Left renal pelvis (tissue), 4 donors: ENCODE results near the gene ANKRD53. TPM values are rescaled to one million over a fixed set of nuclear protein-coding genes. Genes with fewer than 3 reads are reported as not detected.

Source experiments
- DNase-seq, 4 donors: peaks; one replicate each; pipeline ENCODE4 v3.0.0-alpha.2; 2013; ENCODE audit warnings: low read depth in 4 of 4, low spot score in 3 of 4
- polyA plus RNA-seq, 4 donors: library from polyadenylated mRNA; unstranded; fragments of 120-200 nt; gene quantifications; one replicate each; pipeline ENCODE4 v1.2.1, GENCODE V29; 2013; ENCODE audit not compliant: insufficient read length in 4 of 4

Gene ANKRD53
- polyA plus RNA-seq, 4 donors, result 1.0 to 1.8 (median 1.3) TPM

DNA sequence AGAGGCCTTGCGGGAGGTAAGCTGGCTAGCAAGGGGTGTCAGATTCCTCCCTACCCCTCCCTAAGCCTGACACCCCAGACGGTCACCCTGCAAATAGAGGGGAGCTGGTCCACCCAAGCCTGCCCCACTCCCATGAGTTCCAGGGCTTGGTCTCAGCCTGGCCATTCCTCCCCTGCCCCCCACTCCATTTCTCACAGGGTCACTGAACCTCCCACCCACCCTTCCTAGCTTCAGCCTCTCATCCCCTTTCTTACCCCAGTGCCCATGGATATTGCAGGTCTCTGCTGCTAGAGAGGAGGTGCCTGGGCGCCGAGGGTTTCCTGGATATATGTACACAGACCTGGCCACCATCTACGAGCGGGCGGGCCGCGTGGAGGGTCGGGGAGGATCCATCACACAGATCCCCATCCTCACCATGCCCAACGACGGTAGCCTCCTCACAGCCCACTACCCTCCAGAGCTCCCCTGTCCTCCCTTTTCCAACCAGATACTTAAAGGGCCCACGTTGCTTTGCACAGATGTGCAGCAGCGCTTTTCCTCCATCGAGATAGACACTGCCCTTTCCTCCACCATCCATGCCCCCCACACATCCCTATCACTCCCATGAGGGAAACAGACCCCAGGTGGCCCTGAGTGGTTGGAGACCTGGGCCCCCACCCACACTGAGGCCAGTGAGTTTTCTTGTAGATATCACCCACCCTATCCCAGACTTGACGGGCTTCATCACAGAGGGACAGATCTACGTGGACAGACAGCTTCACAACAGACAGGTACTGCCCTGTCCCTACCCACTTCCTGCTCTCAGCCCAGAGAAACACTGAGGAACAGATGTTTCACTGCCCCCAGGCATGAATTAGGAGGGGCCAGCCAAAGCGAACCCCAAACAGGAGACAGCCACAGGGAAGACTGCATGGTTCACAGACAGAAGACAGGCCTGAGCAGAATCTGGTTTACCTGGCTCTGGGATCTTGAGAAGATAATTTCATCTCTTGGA is 15.2 kb upstream of the ANKRD53 start:
- no peak for DNase-seq

DNA sequence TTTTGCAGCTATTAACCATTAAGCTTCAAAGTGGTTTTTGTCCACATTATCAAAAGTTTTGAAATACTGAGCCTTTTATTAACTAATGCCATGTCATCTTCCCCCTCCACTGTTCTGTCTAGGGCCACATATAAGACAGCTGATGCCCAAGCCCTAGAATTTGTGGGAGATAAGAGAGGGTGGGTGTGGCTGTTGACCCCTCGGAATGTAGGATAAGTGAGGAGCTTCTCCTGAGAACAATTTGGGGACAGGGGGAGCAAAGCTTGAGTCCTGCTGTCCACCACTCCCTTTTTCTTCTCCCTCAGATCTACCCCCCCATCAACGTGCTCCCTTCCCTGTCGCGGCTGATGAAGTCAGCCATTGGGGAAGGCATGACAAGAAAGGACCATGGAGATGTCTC is 14.3 kb upstream of the ANKRD53 start:
- no peak for DNase-seq

DNA sequence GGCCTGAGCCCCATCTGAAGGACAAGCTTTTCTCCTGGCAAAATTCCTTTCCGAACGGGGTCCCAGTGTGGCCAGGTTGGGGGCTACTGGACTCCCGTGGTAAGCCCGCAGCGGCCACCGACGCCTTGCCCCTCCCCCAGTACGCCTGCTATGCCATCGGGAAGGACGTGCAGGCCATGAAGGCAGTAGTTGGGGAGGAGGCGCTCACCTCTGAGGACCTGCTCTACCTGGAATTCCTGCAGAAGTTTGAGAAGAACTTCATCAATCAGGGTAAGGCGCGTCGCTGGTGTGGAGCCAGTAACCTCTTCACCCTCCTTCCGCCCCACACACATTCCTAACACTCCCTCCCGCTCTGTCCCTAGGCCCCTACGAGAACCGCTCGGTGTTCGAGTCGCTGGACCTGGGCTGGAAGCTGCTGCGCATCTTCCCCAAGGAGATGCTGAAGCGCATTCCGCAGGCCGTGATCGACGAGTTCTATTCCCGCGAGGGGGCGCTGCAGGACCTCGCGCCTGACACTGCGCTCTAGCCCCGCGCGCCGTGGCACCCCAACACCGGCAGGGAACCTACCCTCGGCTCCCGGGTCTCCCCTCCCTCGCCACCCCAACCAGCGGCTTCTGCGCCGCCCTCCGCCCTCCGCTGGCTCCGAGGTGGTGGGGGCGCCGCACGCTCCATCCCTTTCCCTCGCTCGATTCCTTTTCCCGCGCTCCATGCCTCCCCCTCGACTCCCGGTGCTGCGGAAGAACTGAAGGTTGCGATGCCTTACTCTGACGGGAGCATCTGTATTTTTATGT is 13.6 kb upstream of the ANKRD53 start:
- DNase-seq, result no peak

DNA sequence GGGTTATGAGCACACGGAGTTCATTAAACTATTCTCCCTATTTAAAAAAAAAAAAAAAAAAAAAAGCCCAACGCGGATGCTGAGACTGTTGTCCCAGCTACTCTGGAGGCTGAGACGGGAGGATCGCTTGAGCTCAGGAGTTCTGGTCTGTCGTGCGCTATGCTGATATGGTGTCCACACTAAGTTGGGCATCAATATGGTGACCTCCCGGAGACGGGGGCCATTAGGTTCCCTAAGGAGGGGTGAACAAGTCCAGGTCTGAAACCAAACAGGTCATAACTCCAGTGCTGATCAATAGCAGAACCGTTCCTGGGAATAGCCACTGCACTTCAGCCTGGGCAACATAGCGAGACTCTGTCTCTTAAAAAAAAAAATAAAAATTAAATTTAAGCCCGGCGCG is 12.9 kb upstream of the ANKRD53 start:
- no peak for DNase-seq

DNA sequence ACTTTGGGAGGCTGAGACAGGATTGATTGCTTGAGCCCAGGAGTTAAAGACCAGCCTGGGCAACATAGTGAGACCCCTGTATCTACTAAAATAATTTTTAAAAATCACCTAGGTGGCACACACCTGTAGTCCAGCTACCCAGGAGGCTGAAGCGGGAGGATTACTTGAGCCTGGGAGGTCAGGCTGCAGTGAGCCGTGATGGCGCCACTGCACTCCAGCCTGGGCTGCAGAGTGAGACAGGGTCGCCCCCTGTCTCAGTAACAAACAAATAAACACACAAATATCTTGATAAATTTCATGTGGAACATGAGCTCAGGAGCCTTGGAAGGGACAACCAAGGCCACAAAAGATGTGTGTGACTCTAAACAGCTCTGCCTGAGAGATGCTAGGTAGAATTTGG is 11.7 kb upstream of the ANKRD53 start:
- DNase-seq, result no peak

DNA sequence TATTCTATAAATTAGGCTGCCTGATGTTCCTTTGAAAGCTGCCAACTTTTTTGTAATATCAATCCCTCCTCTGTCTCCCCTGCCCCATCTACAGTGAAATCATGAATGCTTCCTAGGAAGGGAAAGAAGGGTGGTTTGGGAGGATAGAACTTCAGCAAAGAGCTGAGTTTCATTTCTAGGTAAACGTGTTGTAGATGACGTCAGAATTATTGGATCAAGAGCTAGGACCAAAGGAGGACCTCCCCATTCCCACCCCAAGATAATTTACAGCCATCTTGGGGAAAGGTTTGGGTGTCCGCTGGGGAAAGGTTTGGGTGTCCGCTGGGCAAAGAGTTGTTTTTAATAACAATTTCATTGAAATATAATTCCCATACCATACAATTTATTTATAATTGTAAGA is 11.2 kb upstream of the ANKRD53 start:
- DNase-seq, result no peak

DNA sequence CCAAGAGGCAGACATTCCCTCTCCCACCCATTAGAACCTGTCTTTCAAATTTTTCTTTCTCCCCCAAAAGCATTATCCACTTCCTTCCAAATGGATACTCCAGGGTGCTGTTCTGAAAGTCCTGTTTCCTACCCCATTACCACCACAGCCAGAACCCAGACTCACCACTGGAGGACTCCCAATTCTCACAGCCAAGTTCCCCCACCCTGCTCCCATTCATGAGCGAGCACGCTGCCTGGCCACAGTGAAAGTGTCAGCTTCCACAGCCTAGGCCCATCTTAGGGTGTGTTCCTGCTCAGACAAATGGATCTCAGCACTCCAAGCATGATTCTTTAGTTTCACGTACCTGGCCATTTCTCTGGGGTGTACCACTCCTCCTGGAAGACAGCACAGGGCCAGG is 3.8 kb upstream of the ANKRD53 start:
- DNase-seq, result no peak

DNA sequence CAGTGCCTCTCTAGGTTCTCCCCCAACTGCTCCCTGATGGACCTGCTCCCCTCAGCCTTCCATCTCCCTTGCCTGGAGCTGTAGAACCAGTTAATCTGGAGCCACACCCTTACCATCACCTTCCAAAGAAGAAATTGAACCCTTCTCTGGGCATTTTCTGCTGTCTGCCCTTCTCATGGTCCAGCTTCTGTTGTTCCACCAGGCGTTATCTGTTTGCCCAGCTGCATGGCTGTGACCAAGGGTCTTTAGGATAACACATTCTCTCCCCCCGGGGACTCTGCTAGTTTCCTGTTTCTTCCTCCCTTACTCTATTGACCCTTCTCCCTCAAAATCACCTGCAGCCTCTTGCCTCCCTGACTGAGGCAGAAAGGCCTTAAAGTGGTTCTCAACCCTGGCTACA is 3.2 kb upstream of the ANKRD53 start:
- no peak for DNase-seq

DNA sequence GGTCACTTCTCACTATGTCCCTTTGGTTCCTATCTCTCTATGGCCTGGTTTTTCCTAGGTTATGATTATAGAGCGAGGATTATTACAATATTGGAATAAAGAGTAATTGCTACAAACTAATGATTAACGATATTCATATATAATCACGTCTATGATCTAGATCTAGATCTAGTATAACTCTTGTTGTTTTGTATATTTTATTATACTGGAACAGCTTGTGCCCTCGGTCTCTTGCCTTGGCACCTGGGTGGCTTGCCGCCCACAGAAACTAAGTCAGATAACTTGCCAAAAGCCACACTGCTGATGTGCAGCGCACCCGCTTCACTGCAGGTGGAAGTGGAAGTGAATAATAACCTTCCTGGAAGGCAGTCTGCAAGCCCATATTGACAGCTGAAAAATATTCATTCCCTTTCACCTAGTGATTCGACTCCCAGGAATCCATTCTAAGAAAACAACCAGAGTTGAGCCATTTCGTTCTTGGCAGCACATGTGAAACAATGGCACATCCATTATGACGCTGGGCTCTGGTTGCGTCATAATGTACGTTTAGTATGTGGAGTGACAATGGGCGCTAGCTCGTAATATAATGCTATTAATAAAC is 725 bp upstream of the ANKRD53 start:
- no peak for DNase-seq

DNA sequence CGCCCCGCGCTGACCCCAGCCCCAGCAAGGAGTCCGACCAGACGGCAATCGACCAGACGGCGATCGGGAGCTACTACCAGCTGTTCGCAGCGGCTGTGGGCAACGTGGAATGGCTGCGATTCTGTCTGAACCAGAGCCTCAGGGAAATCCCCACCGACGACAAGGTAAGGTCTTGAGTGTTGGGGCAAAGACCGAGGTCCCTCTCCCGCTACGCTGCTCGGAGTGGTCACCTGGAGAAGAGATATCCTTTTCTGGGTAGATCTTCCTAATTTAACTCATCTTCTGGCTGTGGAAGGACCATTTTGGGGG is 704 bp downstream of the ANKRD53 start:
- no peak for DNase-seq

DNA sequence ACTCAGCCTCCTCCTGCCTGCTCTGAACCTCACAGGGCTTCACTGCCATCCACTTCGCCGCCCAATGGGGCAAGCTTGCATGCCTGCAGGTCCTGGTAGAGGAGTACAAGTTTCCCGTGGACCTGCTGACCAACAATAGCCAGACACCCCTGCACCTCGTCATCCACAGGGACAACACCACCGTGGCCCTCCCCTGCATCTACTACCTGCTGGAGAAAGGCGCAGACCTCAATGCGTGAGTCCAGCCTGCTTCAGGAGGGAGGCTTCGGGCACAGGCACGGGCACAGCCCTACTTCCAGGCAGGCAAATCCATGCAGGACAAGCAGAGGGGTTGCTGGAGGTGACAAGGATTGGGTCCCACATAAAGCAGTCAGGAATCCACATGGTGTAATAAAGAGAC is 1.2 kb downstream of the ANKRD53 start:
- DNase-seq, result no peak

DNA sequence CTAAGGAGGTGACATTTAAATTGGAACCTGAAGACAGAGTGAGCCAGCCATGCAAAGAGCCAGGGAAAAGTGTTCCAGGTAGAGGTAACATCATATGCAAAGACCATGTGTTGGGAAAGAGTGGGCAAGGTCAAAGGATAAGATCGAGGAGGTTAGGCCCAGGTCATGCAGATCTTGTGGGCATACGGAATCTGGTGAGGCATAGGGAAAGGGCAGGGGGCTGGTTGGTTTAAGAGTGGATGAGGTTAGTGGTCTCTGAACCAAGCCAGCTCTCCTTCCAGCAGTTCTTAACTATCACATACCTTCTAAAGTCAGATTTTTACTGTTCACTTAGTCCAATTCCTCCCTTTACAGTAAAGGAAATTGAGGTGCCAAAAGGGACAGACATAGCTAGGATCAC is 3.0 kb downstream of the ANKRD53 start:
- no peak for DNase-seq

DNA sequence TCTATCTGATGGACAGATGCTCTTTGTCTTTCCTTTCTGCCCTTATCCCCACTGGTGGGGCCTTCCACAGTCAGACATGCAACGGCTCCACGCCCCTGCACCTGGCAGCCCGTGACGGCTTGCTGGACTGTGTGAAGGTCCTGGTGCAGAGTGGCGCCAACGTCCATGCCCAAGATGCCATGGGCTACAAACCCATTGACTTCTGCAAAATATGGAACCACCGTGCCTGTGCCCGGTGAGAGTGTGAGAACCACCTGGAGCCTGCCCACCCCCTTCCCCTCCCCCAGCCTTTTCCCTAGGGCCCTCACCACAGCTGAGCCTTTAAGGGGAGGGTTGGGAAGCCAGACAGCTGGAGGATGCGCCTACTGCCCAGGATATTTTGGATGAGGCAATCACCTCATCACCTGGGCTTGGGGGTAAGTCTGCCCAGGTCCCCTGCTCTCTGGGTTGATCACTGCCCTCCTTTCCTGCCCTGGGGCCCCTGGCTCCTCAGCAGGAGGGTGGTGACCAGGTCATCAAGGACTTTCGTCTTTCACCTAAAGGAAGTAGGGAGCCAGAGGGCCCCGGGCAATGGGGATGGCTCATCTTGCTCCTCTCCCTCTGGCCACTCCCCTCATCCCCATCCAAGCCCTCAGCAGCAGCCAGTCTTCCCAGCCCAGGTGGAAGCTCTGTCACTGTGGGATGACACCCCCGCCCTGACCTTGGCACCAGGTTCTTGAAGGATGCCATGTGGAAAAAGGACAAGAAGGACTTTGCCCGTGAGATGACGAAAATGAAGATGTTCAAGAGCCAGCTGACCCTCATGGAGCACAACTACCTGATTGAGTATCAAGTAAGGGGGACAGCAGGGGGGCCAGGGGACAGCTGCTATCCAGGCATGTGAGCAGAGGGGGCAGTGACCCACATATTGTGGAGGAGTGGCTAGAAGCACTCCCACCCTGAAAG is 3.7 kb downstream of the ANKRD53 start:
- no peak for DNase-seq

DNA sequence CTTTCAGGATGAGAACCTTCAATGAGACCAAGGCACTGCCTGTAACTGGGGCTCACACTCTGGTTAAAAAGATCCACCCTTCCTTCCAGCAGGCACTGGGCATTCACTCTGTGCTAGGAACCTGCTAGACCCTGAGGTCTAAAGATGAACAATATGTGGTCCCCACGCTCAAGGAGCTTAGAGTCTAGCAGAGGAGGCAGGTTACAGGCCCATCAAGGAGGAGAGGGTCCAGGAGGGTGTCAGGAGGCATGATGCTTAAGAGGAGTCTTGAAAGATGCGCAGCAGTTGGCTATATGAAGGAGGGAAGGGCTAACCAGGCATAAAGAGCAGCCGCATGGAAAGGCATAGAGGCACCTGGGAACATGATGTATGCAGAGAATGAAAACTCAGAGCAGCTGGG is 4.5 kb downstream of the ANKRD53 start:
- DNase-seq, result no peak

DNA sequence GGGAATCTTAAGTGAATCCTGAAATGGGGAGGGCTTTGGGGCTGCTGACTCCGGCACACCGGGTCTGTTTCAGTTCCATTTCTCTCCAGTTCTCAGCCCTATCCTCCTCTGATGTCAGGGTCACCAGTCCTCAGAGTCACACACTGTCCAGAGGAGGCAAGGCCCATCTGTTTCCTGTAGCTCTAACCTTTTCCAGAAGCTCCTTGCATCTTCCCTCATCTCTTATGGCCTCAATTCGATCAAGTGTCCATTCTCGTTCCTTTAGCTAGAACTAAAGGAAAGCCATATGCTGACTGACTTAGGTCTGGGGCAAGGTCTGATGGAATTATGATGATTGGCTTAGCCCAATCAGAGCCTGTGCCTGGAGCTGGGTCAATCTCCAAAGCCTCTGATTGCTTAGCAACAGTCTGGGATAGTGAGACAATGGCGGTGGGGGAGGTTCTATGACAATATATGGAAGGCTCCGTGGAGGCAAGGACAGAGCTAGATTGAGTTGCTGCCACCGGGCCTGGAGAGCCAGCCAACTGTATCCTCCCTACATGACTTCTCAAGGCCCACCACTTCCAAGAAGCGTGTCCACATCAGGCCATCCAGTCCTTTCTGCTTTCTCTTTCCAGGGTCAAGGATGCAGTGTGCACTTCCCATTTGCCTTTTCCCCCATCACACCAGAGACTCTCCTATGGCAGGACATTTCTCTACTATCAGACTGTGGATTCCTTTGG is 5.2 kb downstream of the ANKRD53 start:
- DNase-seq, result no peak

DNA sequence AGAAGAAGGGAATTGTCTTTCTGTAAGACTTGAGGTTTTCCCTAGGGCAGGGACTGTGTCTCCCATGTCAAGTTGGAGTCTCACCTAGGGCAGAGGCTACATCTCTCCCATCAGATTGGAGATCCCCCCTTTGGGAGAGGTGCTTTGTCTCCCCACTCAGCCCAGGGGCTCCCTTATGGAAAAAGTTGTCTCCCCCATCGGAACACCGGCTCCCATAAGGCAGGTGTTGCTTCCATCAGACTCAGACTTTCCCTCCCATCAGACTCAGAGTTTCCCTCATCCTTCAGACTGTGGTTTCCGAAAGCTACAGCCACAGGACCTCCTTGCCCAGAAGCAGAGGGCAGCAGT is 5.8 kb downstream of the ANKRD53 start:
- DNase-seq, result no peak

DNA sequence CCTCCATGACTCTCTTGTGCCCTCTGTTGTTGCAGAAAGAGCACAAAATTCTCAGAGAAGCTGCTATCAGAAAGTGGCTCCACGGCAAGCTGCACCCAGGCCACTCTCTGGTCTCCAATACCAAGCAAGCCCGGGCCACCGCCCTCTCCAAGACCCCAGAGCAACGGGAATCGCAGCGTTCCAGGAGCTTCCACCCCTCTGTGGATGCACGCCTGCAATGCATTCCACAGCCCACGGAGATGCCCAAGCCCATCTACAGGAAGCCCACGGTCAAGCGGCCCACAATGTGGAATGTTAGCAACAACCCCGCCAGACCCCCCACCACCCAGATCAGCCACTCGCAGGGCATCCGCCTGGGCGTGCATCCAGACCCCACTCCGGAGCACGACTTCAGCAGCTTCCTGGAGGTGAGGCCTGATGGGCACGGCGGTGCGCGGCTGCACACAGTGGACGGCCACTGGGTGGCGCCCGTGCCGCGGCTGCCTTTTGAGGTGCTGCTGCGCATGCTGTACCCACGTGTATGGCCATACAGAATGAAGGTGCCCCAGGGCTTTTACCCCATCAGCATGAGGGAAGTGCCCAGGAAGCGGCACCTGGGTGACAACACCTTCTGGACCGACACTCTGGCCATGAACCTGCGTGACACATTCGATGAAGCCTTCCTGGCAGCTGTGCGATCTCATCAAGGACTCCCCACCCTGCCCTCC is 6.3 kb downstream of the ANKRD53 start:
- no peak for DNase-seq

DNA sequence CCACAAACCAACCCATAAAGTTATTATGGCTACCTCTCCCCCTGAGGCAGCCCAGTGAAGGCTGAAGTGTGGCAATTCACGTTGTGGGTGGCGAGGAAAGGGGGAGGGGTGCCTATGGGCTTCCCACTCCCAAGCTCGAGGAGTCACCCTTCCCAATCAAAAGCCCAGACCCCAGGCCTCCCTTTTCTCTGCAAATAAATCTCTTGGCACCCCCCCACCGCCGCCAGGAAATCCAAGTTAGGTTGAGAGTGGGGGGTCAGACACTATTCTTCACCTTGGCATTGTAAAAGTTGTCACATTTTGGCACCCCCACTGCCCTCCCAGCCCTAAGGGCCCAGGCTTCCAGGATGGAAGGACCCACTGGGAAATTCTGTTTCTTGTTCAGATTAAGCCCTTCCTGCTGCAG is 6.9 kb downstream of the ANKRD53 start:
- DNase-seq, result no peak

DNA sequence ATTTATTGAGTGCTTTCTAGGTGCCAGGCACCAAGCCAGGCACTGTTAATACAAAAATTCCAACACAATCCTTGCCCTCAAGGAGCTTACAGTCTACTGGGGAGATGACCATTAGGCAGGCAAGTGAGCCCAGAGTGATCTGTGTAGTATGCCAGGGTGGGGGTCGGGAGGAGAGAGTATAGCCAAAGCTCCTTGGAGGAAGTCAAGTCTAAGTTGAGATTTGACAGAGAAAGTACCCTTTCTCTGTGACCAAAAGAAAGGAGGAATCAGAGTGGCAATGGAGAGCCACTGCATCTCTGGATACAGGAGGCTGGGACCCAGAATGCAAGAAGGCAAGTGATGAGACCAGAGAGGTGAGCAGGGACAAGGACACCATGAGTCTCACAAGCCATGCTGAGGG is 7.5 kb downstream of the ANKRD53 start:
- DNase-seq, result no peak
